MV-4-11 (cell line): ENCODE results near the gene NPIPA3.
A peak's percentile ranks its signal among the peaks of the same experiment; 100 is the strongest.
"Not testable (repeated sequence)": the region's sequence is repeated elsewhere in the genome, so short reads cannot be mapped to it uniquely, and the experiment has no call there.

Source experiments
- DNase-seq: peaks from one replicate; lab custom pipeline; 2025; lab: John Stamatoyannopoulos, UW

NPIPA3 gene

DNA sequence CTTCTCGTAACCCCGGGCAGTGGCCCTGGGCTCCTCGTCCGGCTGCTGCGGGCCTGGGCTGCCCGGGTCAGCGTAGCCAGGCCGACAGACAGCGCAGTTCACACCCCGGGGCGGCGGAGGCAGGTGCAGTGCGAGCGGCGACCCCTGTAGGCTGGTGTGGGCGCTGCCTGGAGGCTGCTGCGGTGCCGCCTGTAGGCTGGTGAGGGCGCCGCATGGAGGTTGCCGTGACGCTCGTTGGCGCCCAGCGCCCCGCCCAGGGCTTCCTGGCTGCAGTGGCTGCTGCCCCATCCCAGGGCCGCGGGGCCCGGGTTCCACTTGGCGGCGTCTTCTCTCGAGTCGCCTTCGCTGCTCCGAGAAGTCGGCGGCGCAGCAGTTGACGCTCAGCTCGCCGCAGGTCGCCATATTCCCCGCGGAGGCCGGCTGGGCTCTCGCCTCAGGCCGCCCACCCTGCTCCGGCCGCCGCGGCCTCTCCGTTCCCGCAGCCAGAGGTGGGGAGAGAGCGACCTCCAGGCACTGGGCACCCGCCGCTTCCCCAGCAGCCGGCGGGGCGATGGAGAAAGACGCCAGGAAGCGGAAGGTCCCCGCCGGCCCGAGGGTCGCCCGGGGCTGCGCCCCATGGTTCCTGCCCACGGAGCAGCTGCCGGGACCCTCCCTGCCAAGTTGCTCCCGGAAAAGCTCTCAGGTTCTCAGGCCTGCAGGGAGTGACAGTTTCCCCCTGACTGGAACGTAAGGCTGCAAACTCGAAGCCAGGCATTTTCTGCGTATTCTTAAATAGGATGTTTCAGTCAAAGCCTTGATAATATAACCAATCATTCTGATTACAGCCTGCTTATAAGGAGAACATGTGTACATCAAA is at the start of gene NPIPA3:
NPIPA3 (plus strand) TSS at position 256 of the 856 bp plus-strand sequence. CDS start 5,533 bp downstream, outside the sequence.
- DNase-seq: not testable (repeated sequence)

DNA sequence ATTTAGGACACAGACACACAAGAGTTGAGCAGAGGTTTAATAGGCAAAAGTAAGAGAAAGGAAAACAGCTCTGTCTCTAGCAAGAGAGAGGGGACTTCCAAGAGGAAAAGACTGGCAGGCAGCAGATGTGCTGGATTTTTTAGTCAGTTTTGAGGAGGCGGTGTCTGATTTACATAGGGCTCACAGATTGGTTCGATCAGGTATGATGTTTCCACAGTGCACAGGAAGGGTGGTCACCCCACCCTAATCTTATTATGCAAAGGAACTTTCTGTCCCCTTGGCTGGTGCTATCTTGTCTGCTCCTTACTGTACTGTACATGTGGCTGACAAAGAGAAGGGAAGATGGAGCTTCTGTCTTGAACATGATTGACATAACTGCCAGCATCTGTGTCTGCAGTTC is 45.1 kb upstream of the NPIPA3 start:
- DNase-seq: peak; percentile 6

DNA sequence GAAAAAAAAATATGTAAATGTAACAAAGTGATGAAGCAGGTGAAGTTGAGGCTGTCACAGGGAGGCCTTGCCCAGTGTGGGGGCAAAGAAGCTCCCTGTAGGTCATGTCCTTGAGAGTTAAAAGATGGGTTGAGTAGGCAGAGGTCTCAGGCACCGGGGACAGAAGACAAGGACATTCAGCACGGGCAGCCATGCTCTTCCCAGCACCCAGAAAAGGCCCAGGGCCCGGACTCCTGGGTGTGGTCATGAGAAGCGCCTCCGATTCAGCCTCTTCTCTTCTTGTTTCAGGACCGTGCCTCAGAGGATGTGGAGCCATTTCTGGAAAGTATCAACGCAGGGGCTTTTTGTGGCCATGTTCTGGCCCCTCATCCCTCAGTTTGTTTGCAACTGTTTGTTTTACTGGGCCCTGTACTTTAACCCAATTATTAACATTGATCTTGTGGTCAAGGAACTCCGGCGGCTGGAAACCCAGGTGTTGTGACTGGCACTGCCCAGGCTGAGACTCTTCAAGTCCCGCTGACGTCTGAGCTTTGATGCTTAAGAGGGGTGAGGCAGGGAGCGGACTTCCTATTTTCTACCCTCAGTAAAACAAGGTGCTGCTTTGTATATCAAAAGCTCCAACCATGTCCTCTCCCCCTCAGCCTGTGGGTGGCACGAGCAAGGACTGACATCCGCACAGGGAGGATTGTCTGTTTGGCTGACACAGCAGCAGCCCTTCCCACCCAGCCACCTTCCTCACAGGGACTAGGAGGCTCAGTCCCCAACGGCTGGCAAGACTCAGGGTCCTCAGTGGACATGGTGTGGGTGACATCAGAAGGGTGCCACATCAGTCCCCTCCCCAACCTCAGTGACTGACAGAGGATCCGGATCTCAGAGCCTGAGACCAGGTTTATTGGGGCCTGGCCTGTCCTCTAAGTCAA is 35.6 kb upstream of the NPIPA3 start:
- no peak for DNase-seq

DNA sequence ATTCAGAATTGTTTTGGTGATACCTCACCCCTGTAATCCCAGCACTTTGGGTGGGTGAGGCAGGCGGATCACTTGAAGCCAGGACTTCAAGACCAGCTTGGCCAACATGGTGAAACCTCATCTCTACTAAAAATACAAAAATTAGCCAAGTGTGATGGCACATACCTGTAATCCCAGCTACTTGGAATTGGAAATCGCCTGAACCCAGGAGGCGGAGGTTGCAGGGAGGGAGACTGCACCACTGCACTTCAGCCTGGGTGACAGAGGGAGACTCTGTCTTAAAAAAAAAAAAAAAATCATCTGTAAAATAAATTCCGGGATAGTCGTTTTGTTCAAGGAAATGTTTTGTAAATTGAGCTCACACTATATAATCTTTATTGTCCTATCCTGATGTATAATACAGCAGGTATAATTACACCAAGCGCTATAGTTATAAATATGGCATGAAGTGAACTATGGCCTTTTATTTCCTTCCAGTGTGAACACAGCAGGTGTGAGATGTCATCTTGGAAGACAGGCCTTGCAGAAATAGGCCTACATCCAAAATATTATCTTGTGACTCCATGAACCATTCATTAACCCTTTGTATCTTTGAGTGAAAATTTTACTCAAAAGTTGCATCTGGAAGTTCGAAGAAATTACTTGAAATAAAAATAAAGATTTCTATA is 34.5 kb upstream of the NPIPA3 start:
- no peak for DNase-seq

DNA sequence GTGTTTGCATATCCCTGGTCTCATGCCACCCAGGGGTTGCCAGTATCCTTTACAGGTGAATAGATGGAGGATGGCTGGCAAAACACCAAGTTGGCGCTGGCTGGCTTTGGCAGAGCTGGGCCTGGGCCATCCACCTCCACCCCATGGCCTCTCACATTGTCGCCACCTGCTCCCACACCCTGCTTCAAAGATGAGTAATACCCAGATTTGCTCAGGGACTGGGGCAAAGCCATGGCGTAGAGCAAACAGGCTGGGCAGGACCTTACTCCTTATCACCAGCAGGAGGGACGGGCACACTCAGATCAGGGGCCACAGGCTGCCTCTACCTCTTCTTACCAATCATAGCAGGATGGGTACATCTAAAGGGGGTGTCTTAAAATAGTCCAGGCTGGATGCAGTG is 33.4 kb upstream of the NPIPA3 start:
- no peak for DNase-seq

DNA sequence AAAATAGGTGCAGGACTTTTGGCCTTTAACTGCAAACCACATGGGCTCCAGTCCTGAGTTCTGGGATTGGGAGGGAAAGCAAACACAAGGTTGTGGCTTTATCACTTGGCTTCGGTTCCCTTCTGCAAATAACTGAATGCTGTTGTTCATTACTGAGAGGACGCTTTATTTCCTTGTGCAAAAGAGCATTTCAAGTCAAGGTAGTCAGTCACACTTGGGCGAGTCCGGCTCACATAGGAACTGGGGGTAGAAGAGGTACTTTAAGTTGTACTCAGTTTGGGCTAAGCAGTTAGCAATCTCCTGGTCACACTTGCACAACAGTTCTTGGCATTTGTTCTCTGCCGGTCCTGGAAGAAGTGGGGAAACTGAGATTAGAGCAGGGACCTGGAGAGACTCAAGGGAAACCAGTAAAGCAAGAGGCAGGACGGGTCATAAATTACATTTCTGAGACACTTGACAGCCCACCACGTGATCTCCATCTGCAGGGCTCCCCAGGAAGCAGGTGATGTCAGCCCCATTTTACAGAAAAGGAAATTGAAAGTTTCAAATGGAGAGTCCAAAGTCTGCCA is 30.7 kb upstream of the NPIPA3 start:
- peak; percentile 25 for DNase-seq

DNA sequence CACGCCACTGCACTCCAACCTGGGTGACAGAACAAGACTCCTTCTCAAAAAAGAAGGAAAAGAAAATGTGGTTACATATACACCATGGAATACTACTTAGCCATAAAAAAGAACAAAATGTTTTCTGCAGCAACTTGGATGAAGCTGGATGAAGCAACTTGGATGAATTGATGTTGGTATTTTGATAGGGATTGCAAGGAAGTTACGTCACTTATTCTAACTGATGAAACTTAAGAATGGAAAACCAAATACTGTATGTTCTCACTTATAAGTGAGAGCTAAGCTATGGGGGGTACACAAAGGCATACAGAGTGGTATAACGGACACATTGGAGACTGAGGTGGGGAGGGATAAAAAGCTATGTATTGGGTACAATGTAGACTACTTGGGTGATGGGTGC is 26.6 kb upstream of the NPIPA3 start:
- no peak for DNase-seq

DNA sequence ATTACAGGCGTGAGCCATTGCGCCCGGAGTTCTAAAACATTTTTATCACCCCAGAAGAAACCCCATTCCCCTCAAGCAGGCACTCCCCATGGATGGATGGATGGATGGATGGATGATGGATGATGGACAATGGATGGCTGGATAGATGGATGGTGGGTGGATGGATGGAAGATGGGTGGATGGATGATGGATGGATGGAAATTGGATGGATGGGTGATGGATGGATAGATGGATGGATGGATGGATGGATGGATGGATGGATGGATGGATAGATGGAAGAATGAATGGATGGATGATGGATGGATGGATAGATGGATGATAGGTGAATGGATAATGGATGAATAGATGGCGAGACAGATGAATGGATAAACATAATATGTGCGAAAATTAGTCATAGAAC is 25.6 kb upstream of the NPIPA3 start:
- no peak for DNase-seq

DNA sequence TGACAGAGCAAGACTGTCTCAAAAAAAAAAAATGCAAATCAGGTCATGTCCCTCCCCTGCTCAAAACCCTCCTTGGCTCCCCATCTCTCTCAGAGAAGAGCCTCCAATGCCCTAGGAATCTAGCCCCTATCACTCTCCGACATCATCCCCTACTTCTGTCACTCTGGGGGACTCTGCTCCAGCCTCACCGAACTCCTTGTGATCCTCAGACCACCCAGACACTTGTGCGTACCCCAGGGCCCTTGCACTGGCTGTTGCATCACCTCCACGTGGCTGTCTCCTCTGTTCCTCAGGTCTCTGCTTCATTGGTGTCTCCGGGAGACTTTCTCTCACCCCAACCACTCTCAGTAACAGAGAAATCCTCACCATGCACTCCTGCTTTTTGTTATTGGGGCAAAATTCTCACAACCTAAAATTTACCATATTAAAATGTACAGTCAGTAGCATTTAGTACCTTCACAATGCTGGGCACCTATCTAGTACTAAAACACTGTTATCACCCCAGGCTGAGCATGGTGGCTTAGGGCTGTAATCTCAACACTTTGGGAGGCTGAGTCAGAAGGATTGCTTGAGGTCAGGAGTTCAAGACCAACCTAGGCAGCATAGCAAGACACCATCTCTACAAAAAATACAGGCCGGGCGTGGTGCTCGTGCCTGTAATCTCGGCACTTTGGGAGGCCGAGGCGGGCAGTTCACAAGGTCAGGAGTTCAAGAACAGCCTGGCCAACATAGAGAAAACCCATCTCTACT is 24.3 kb upstream of the NPIPA3 start:
- no peak for DNase-seq

DNA sequence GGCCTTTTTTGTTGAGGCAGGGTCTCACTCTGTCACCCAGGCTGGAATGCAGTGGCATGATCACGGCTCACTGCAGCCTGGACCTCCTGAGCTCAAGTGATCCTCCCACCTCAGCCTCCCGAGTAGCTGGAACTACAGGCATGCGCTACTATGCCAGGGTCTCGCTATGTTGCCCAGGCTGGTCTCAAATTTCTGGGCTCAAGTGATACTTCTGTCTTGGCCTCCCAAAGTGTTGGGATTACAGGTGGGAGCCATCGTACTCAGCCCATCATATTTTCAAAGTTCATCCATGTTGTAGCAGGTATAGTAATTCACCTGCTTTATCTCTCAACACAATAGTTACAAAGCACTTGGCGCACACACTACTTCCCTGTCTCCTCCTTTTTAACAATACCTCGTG is 22.8 kb upstream of the NPIPA3 start:
- not testable (repeated sequence) for DNase-seq

DNA sequence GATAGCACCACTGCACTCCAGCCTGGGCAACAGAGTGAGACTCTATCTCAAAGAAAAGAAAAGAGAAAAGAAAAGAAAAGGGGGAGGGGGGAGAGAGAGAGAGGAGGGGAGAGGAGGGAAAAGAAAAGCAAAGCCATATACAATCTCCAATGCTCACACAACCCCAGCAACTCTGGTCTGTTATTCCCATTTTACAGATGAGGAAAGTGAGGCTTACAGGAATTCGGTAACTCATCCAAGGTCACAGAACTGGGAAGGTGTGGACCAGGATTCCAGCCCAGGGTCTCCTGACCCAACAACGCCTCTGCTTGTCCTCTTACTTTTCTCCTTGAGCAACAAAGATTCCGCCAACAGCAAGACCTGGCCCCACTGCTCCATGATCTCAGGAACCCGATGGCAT is 22.1 kb upstream of the NPIPA3 start:
- DNase-seq: no peak

DNA sequence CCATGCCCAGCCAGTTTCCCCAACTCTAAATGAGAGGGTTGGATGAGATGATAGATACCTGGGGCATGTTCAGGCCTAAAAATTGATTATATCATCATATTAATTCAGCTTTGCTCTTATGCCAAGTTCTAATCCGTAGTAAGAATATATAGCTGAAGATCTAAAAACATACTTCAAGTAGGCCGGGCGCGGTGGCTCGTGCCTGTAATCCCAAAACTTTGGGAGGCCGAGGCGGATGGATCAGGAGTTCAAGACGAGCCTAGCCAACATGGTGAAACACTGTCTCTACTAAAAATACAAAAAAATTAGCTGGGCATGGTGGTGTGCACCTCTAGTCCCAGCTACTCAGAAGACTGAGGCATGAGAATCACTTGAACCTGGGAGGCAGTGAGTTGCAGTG is 21.1 kb upstream of the NPIPA3 start:
- no peak for DNase-seq

DNA sequence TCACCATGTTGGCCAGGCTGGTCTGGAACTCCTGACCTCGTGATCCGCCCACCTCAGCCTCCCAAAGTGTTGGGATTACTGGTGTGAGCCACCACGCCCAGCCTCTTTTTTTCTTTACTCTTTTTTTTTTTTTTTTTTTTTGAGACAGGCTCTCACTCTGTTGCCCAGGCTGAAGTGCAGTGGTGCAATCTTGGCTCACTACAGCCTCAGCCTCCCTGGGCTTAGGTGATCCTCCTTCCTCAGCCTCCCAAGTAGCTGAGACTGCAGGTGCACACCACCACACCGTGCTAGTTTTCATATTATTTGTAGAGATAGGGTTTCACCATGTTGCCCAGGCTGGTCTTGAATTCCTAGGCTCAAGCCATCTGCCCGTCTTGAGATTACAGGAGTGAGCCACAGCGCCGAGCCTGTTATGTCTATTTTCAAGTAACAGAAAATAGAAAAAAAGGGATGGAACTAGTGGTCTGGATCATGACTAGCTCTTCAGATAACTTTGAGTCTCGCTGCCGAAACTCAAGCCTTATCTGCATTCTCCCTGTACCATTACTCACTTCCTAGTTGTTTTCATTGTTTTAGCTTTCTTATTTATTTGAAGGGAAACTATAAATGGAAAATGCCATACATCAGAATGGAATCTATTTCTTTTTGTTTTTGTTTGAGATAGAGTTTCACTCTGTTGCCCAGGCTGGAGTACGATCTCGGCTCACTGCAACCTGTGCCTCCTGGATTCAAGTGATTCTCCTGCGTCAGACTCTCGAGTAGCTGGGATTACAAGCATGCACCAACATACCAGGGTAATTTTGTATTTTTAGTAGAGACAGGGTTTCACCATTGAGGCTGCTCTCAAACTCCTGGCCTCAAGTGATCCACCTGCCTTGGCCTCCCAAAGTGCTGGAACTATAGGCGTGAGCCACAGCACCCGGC is 17.1 kb upstream of the NPIPA3 start:
- not testable (repeated sequence) for DNase-seq

DNA sequence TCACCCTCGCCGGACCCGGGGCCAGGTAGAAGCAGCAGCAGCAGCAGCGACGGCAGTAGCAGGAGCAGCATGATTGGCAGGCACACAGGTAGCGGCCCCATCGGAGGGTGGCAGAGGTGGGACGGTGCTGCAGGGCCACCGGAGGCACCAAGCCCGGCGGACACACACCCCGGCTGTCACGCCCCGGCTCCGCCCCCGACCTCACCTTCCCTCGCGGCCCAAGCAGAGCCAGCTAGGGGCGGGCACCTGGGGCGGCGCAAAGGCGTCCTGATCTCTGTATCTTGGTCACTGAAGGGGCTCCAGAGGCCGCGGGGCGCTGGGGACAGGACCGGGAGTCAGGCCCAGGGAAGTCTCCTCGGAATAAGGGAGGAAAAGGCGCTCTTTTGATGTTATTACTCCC is 9.1 kb upstream of the NPIPA3 start, which contains the start of gene PLA2G10:
PLA2G10 (minus strand) TSS at position 180 of the 400 bp plus-strand sequence; CDS start at position 101, 79 bp downstream.
- DNase-seq: not testable (repeated sequence)

DNA sequence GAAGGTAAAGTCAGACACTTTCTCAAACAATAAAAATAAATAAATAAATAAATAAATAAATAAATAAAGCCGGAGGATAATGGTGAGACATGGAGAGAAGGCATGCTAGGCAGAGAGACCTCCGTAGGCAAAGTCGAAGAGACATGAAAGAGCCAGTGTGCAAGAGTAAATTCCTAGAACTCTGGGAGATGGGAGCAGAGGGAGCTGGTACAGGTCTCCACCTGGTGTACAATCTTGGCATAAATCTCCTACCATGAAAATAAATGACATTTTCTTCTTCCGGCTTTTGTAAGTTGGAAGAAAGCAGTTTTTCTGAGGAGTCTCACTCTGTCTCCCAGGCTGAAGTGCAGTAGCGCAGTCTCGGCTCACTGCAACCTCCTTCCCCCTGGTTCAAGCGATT is 1.4 kb upstream of the NPIPA3 start:
- not testable (repeated sequence) for DNase-seq

DNA sequence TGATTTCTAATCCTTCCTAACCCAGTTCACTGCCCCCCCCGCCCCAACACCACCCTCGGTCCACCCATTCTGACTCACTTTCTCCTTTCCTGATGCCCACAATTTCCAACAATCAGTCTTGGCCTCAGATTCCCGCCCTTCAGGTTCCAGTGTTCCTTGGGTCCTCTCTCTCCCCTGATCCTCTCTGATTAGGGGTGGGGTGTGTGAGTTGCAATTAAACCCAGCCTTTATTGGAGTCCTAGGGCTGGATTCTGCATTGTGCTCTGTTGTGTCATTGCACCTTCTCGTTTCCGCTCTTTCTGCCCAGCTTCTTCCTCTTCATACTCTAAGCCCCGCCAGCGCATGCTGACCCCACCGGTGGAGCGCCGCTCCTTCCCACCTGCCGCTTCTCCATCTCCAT is 539 bp upstream of the NPIPA3 start:
- DNase-seq: not testable (repeated sequence)

DNA sequence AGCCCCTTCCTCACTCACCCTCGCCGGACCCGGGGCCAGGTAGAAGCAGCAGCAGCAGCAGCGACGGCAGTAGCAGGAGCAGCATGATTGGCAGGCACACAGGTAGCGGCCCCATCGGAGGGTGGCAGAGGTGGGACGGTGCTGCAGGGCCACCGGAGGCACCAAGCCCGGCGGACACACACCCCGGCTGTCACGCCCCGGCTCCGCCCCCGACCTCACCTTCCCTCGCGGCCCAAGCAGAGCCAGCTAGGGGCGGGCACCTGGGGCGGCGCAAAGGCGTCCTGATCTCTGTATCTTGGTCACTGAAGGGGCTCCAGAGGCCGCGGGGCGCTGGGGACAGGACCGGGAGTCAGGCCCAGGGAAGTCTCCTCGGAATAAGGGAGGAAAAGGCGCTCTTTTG is 30.0 kb downstream of the NPIPA3 start:
- not testable (repeated sequence) for DNase-seq

DNA sequence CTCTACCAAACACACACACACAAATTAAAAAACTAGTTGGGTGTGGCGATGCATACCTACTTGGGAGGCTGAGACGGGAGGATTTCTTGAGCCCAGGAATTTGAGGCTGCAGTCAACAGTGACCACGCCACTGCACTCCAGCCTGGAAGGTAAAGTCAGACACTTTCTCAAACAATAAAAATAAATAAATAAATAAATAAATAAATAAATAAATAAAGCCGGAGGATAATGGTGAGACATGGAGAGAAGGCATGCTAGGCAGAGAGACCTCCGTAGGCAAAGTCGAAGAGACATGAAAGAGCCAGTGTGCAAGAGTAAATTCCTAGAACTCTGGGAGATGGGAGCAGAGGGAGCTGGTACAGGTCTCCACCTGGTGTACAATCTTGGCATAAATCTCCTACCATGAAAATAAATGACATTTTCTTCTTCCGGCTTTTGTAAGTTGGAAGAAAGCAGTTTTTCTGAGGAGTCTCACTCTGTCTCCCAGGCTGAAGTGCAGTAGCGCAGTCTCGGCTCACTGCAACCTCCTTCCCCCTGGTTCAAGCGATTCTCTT is 37.7 kb downstream of the NPIPA3 start:
- not testable (repeated sequence) for DNase-seq

DNA sequence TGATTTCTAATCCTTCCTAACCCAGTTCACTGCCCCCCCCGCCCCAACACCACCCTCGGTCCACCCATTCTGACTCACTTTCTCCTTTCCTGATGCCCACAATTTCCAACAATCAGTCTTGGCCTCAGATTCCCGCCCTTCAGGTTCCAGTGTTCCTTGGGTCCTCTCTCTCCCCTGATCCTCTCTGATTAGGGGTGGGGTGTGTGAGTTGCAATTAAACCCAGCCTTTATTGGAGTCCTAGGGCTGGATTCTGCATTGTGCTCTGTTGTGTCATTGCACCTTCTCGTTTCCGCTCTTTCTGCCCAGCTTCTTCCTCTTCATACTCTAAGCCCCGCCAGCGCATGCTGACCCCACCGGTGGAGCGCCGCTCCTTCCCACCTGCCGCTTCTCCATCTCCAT is 38.6 kb downstream of the NPIPA3 start:
- DNase-seq: not testable (repeated sequence)
